Activated CD4-positive, alpha-beta memory T cell treated with anti-CD3 and anti-CD28 coated beads for 36 hours (primary cell): ENCODE data around the gene SLBP. TPM values are rescaled to one million over a fixed set of nuclear protein-coding genes. Genes with fewer than 3 reads are reported as not detected.

Experiments
- CTCF ChIA-PET: fragments of 350-600 bp; sonication (Branson Sonifier 250); formaldehyde crosslinking; loops from one replicate; lab custom pipeline; 2021; ENCODE audit warnings: antibody characterized with exemption, inconsistent platforms; lab: Charles Lee
- POLR2A ChIA-PET: fragments of 350-600 bp; sonication (Branson Sonifier 250); formaldehyde crosslinking; loops from one replicate; lab custom pipeline; 2021; ENCODE audit warnings: antibody characterized with exemption; lab: Charles Lee
- DNase-seq: peaks from one replicate; pipeline ENCODE4 v3.0.0-alpha.2; 2020
- H3K27ac Mint-ChIP-seq: one replicate; pipeline ENCODE4 v1.8.0; 2021; ENCODE audit warnings: mixed read lengths
- H3K27me3 Mint-ChIP-seq: one replicate; pipeline ENCODE4 v1.8.0; 2021; ENCODE audit warnings: mixed read lengths
- H3K36me3 Mint-ChIP-seq: one replicate; pipeline ENCODE4 v1.8.0; 2021; ENCODE audit warnings: mixed read lengths
- H3K4me1 Mint-ChIP-seq: one replicate; pipeline ENCODE4 v1.8.0; 2021; ENCODE audit warnings: low read depth, mixed read lengths
- H3K4me3 Mint-ChIP-seq: one replicate; pipeline ENCODE4 v1.8.0; 2021; ENCODE audit warnings: mild to moderate bottlenecking, mixed read lengths
- H3K9me3 Mint-ChIP-seq: one replicate; pipeline ENCODE4 v1.8.0; 2021; ENCODE audit warnings: mixed read lengths
- intact Hi-C: fragments of 100-400 bp; cut with micrococcal nuclease; formaldehyde crosslinking; loops from one replicate; pipeline ENCODE4 v1.15.1; 2023
- total RNA-seq, 2 experiments: library from RNA; stranded (reverse); gene quantifications; one replicate each; pipeline ENCODE4 v1.2.3, GENCODE V29; 2021

SLBP gene
- total RNA-seq, 2 experiments from 2014 or later, result 103 to 106 TPM

DNA sequence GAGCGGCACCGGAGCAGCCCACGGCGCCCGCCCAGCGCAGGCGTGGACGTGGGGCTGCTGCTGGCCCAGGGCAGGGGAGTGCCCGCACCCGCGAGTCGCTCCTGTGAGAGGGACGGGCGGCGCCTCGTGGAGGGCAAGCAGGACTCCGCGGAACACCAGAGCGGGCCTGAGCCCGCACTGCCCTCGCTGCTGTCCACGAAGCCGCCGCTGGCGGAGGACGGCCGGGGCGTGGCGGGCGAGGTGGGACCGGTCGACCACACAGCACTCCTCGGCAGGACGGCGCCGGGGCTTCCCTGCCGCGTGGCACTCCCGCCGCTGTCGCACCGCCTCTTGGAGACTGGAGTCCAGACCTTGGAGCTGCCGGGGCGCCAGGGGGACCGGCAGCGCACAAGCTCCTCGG lies 57.0 kb downstream of the SLBP start:
- Mint-ChIP-seq H3K27ac (no peak overlapping the region), H3K9me3 (peaks cover 1% of the 10 kb centered on the region), H3K4me3 (no peak overlapping the region), H3K4me1 (no peaks in the 10 kb centered on the region), H3K27me3 (no peaks in the 10 kb centered on the region), H3K36me3 (no peaks in the 10 kb centered on the region)
- no peak for DNase-seq
- CTCF ChIA-PET, result no interaction called here
- intact Hi-C loops, result no loop called here
- POLR2A ChIA-PET, result no interaction called here

DNA sequence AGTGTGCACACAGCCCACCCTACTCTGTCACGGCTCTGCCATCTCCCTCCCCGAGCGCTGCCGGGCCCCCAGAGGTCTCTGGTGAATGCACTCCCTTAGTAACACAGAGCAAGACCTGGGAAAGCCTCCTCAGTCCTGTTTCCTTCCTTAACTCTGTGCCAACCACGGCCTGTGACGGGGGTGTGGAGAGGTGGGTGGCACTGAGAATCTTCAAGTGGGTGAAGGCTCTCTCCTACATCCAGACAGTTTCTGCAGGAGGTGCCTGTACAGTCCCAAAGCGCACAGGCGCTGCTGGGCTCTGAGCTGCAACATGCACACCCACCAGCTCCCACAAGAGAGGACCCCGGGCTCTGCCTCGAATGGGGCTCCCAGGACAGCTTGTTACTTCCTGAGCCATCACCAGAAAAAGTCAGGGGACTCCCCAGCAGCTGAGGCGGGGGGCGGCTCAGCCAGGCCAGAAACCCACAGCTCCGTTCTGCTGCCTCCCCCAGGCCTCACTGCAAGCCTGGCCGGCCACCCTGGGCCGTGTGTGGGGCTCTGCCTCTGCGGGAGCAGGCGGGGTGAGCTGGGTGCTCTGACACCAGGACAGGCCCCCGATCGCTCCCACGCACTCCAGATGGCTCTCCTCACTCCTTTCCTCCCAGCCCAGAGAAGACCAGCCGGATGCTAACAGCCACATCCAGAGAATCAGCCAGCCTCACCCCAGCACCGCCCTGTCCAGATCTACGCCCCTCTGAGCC lies 57.7 kb downstream of the SLBP start:
- intact Hi-C loops, result no loop called here
- H3K36me3 Mint-ChIP-seq, result no peaks in the 10 kb centered on the region
- ChIA-PET CTCF (no interaction called here), POLR2A (no interaction called here)
- H3K9me3 Mint-ChIP-seq, result peaks cover 3% of the 10 kb centered on the region
- DNase-seq, result no peak
- H3K4me3 Mint-ChIP-seq, result no peak overlapping the region
- no peaks in the 10 kb centered on the region for H3K4me1 Mint-ChIP-seq
- H3K27ac Mint-ChIP-seq, result no peak overlapping the region
- H3K27me3 Mint-ChIP-seq, result no peaks in the 10 kb centered on the region

DNA sequence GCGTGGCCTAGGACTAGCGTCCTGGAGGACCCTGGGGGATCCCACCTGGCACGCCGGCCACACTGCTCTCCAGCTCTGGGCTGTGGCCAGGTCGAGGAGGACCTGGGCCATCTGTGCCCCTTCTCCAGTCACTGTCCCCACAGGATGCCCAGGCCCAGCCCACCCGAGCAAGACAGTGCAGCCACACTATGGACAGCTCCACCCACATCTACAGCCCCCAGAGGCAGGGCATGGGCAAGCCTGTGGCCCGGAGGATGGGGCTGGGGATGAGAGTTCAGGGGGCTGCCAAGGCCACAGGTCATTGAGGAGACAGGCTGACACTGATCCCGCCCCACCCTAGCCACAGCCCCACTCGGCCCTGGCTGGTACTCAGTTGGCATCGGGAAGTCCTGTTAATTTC lies 58.3 kb downstream of the SLBP start:
- POLR2A ChIA-PET, result no interaction called here
- no peaks in the 10 kb centered on the region for H3K36me3 Mint-ChIP-seq
- no peak overlapping the region for H3K27ac Mint-ChIP-seq
- no peak for DNase-seq
- no peak overlapping the region for H3K4me3 Mint-ChIP-seq
- intact Hi-C loops, result no loop called here
- CTCF ChIA-PET, result no interaction called here
- H3K9me3 Mint-ChIP-seq, result peaks cover 3% of the 10 kb centered on the region
- H3K4me1 Mint-ChIP-seq, result no peaks in the 10 kb centered on the region
- H3K27me3 Mint-ChIP-seq, result no peaks in the 10 kb centered on the region

DNA sequence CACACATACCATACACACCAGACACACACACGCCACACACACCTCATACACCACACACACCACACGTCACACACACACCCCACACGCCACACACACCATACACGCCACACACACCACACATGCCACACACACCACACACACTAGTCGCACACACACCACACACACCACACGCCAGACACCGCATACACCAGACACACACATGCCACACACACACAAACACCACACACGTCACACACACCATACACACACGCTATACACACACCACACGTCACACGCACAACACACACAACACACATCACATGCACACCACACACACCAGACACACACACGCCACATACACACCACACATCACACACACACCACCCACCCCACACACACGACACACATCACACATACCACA lies 60.0 kb downstream of the SLBP start:
- Mint-ChIP-seq H3K4me1 (peaks cover 3% of the 10 kb centered on the region), H3K9me3 (peaks cover 3% of the 10 kb centered on the region), H3K36me3 (no peaks in the 10 kb centered on the region), H3K27me3 (no peaks in the 10 kb centered on the region), H3K27ac (no peak overlapping the region), H3K4me3 (no peak overlapping the region)
- CTCF ChIA-PET, result no interaction called here
- DNase-seq, result no peak
- POLR2A ChIA-PET, result no interaction called here
- intact Hi-C loops, result no loop called here

DNA sequence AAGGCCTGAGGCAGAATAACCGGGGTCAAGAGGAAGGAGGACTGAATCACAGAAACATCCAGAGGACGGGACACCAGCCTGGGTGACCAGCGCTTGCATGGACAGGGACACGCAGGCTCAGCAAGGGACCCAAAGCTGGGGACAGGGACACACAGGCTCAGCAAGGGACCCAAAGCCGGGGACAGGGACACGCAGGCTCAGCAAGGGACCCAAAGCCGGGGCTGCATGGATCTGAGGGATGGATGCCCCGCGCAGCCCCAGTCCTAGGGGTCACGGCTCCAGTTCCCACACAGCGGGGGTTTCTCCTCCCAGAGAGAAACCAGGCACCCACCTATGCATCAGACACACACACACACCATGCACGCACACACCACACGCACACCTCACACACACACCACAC lies 60.5 kb downstream of the SLBP start:
- intact Hi-C loops, result no loop called here
- no peaks in the 10 kb centered on the region for H3K36me3 Mint-ChIP-seq
- no peak for DNase-seq
- peaks cover 3% of the 10 kb centered on the region for H3K4me1 Mint-ChIP-seq
- CTCF ChIA-PET, result no interaction called here
- peaks cover 3% of the 10 kb centered on the region for H3K9me3 Mint-ChIP-seq
- no peak overlapping the region for H3K4me3 Mint-ChIP-seq
- H3K27ac Mint-ChIP-seq, result no peak overlapping the region
- POLR2A ChIA-PET, result no interaction called here
- no peaks in the 10 kb centered on the region for H3K27me3 Mint-ChIP-seq

DNA sequence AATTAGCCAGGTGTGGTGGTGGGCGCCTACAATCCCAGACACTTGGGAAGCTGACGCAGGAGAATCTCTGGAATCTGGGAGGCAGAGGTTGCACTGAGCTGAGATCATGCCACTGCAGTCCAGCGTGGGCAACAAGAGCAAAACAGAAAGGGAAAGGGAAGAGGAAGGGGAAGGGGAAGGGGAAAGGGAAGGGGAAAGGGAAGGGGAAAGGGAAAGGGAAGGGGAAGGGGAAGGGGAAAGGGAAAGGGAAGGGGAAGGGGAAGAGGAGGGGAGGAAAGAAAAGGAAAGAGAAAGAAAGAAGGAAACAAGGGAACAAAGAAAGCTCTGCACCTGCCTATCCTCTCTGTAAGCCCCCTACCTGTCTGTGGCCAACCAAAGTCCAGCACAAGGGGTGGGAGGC lies 63.2 kb downstream of the SLBP start:
- ChIA-PET POLR2A (no interaction called here), CTCF (interaction anchor here (0.8 kb wide), 1 partner anchor 100 kb away, joined by 3 read pairs; no protein-coding TSS in a partner anchor)
- Mint-ChIP-seq H3K4me1 (peaks cover 3% of the 10 kb centered on the region), H3K36me3 (no peaks in the 10 kb centered on the region), H3K4me3 (no peak overlapping the region), H3K27ac (no peak overlapping the region), H3K9me3 (peaks cover 3% of the 10 kb centered on the region), H3K27me3 (no peaks in the 10 kb centered on the region)
- intact Hi-C loops, result no loop called here
- no peak for DNase-seq

DNA sequence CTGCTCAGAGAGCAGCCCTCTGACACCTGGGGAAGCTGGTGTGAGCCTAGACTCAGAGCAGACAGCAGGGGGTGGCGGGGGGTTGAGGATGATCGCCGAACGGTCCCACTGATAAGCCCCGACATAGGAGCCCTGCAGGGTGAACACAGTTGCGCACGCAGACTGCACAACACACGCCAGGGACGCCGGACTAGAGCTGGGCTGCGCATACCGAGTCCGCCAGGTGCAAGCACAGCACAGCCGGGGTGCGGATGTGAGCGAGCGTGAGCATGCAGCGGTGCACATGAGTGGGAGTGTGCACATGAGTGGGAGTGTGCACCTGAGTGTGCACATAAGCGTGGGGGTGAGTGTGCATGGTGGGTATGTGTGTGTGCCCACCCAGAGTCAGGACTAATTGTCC lies 64.7 kb downstream of the SLBP start:
- H3K27ac Mint-ChIP-seq, result no peak overlapping the region

DNA sequence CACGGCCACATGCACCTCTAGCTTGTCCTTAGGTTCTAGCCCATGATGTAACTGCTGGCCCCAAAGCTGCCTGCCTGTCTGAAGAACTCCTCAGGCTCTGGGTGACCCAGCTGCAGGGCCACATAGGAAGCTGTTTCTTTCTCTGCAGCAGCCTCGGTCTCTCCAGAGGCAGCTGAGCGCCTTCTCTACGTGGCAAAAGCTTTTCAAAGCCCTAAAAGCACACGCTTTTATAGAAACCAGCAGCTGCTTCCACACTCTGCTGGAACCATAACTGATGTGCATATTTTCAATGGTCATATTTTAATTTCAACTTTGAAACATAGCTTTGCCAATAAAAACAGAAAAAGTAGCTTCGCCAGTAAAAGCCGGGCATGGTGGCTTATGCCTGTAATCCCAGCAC lies 65.4 kb downstream of the SLBP start:
- Mint-ChIP-seq H3K27ac (no peak overlapping the region), H3K4me1 (peaks cover 3% of the 10 kb centered on the region)
- CTCF ChIA-PET, result no interaction called here

More for the DNA sequence above, 64.7 kb downstream of the SLBP start:
- H3K4me1 Mint-ChIP-seq, result peaks cover 3% of the 10 kb centered on the region
- peaks cover 3% of the 10 kb centered on the region for H3K9me3 Mint-ChIP-seq
- ChIA-PET CTCF (no interaction called here), POLR2A (no interaction called here)
- no peak for DNase-seq
- no peak overlapping the region for H3K4me3 Mint-ChIP-seq
- no peaks in the 10 kb centered on the region for H3K36me3 Mint-ChIP-seq
- H3K27me3 Mint-ChIP-seq, result no peaks in the 10 kb centered on the region
- intact Hi-C loops, result no loop called here

DNA sequence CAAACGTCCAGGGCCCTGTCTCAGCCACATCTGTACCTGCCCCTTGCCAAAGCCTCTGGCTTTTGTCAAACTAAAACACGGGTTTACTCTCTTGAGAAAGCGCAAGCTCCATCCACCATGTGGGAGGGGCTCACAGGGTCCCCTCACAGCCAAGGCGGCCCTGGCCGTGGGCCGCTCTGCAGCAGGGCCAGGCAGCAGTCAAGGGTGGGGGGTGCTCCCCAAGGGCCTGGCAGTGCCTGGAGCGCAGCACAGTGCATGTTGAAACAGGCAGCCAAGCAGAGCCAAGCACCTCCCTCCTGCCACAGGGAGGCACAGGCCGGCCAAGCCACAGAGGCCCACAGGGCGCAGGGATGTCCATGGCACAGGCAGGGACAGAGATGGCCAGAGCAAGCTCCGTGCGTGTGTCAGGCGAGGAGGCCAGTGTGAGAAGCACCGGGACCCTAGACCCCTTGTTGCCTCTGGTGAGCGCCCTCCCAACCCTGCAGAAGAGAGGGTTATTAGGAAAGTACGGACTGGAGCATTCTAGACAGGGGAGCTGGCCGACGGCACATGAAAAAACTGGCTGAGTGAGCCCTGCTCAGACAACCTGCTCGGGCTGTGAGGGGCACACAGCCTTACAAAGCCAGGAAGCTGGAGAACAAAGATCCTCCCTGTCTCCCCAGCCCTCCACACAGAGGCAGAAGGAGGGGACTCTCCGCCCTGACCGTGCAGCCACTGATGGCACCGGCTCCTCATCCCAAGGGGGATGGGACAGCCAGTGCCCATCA lies 67.0 kb downstream of the SLBP start:
- no peak for DNase-seq
- Mint-ChIP-seq H3K4me1 (peaks cover 3% of the 10 kb centered on the region), H3K27ac (no peak overlapping the region), H3K27me3 (no peaks in the 10 kb centered on the region), H3K36me3 (no peaks in the 10 kb centered on the region), H3K4me3 (no peak overlapping the region), H3K9me3 (peaks cover 1% of the 10 kb centered on the region)
- intact Hi-C loops, result no loop called here
- ChIA-PET POLR2A (no interaction called here), CTCF (interaction anchor here (0.6 to 0.7 kb wide), 2 partner anchors 13 to 475 kb away, joined by 3 read pairs; no protein-coding TSS in a partner anchor)

More for the DNA sequence above, 65.4 kb downstream of the SLBP start:
- Mint-ChIP-seq H3K4me3 (no peak overlapping the region), H3K9me3 (peaks cover 3% of the 10 kb centered on the region), H3K36me3 (no peaks in the 10 kb centered on the region), H3K27me3 (no peaks in the 10 kb centered on the region)
- no peak for DNase-seq
- intact Hi-C loops, result no loop called here
- POLR2A ChIA-PET, result no interaction called here

DNA sequence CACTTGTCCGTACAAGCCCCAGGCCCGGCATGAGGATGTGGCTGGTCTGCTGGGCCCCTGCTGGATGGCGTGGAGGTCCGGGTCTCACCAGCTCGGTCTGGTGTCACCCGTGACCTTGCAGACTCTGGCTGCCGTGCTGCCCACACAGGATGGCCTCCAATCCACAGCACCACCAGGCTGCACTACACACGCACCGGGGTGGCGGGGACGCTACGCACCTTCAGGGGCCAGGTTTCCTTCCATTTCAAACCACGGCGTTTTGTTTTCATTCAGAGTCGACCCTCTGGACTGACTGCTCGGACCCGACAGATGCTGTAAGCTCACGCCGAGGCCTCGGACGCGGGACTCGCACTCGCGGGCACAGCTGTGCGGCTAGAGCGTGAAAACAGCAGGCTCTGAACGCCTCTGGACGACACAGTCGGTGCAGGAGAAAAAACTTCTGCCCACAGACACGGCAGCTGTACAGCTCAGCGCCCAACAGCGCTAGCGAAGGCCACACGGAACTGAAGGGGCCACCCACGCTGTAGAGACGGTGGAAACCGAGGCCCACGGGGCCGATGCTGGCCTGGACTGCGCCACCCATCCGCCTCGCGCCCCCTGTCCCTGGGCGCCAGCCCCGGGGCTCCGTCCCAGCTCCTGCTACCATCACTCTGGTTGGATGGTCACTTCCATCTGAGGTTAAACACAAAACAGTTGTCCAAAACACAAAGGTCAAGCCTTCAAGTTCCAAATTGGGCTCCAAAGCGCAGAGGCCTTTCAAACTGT lies 68.0 kb downstream of the SLBP start:
- ChIA-PET POLR2A (no interaction called here), CTCF (no interaction called here)
- H3K9me3 Mint-ChIP-seq, result no peaks in the 10 kb centered on the region

More for the DNA sequence above, 68.0 kb downstream of the SLBP start:
- H3K27me3 Mint-ChIP-seq, result no peaks in the 10 kb centered on the region
- no peak overlapping the region for H3K27ac Mint-ChIP-seq
- H3K4me1 Mint-ChIP-seq, result peaks cover 3% of the 10 kb centered on the region
- no peaks in the 10 kb centered on the region for H3K36me3 Mint-ChIP-seq
- H3K4me3 Mint-ChIP-seq, result no peak overlapping the region
- intact Hi-C loops, result no loop called here
- DNase-seq, result no peak
